GM23338 (cell line): ENCODE data around the gene CIB1. TPM values are rescaled to one million over a fixed set of nuclear protein-coding genes. Genes with fewer than 3 reads are reported as not detected.

Source experiments
- ATAC-seq: fragments of 200-7000 bp; cut with Tn5 transposase; 3 replicates; pipeline ENCODE4 v1.9.1; 2020
- DNase-seq: peaks from one replicate; pipeline ENCODE4 v3.0.0-alpha.2; 2015; ENCODE audit warnings: low spot score
- H2AFZ ChIP-seq: fragments of 200-600 bp; sonication (generic); 2 replicates; pipeline ENCODE4 v1.8.0; 2016; ENCODE audit warnings: antibody characterized with exemption, mild to moderate bottlenecking, moderate library complexity
- H3F3A ChIP-seq: fragments of 200-600 bp; sonication (generic); replicated peaks from 2 replicates; pipeline ENCODE4 v1.8.0; 2017; ENCODE audit warnings: antibody characterized with exemption, mixed run types, low read depth
- H3K27ac ChIP-seq: fragments of 200-600 bp; sonication (generic); 2 replicates; pipeline ENCODE4 v1.6.1; 2016; ENCODE audit warnings: low read depth
- H3K27me3 ChIP-seq: fragments of 200-600 bp; sonication (generic); 2 replicates; pipeline ENCODE4 v1.8.0; 2016; ENCODE audit warnings: mild to moderate bottlenecking, mixed run types, moderate library complexity; ENCODE audit not compliant: insufficient read depth
- H3K36me3 ChIP-seq: fragments of 200-600 bp; sonication (generic); 2 replicates; pipeline ENCODE4 v1.8.0; 2016; ENCODE audit warnings: mild to moderate bottlenecking; ENCODE audit not compliant: insufficient read depth
- H3K4me1 ChIP-seq: fragments of 200-600 bp; sonication (generic); 2 replicates; pipeline ENCODE4 v1.8.0; 2016; ENCODE audit warnings: mild to moderate bottlenecking, moderate library complexity; ENCODE audit not compliant: insufficient read depth
- H3K4me2 ChIP-seq: fragments of 200-600 bp; sonication (generic); 2 replicates; pipeline ENCODE4 v1.7.1; 2017; ENCODE audit warnings: mixed run types
- H3K4me3 ChIP-seq: fragments of 200-600 bp; sonication (generic); 2 replicates; pipeline ENCODE4 v1.6.1; 2016; ENCODE audit warnings: mixed run types
- H3K79me2 ChIP-seq: fragments of 200-600 bp; sonication (generic); replicated peaks from 2 replicates; pipeline ENCODE4 v1.8.0; 2017; ENCODE audit warnings: mild to moderate bottlenecking; ENCODE audit not compliant: insufficient read depth
- H3K9me2 ChIP-seq: fragments of 200-600 bp; sonication (generic); 2 replicates; pipeline ENCODE4 v1.8.0; 2017; ENCODE audit not compliant: insufficient read depth
- H4K20me1 ChIP-seq: fragments of 200-600 bp; sonication (generic); replicated peaks from 2 replicates; pipeline ENCODE4 v1.8.0; 2017; ENCODE audit warnings: mild to moderate bottlenecking; ENCODE audit not compliant: insufficient read depth
- H3K27ac Mint-ChIP-seq: 2 replicates; pipeline ENCODE4 v1.8.0; 2020; ENCODE audit warnings: inconsistent platforms, mild to moderate bottlenecking, moderate library complexity, mixed read lengths
- H3K27me3 Mint-ChIP-seq: 3 replicates; pipeline ENCODE4 v1.8.0; 2022; ENCODE audit warnings: low read depth, mild to moderate bottlenecking, moderate library complexity, mixed read lengths, inconsistent platforms; ENCODE audit not compliant: insufficient read depth, poor library complexity
- H3K36me3 Mint-ChIP-seq: 3 replicates; pipeline ENCODE4 v1.8.0; 2021; ENCODE audit warnings: low read depth, mild to moderate bottlenecking, inconsistent platforms, moderate library complexity, mixed read lengths
- H3K4me1 Mint-ChIP-seq: 3 replicates; pipeline ENCODE4 v1.8.0; 2020; ENCODE audit warnings: mild to moderate bottlenecking, inconsistent platforms, mixed read lengths
- H3K4me3 Mint-ChIP-seq: 3 replicates; pipeline ENCODE4 v1.8.0; 2021; ENCODE audit warnings: moderate library complexity, mild to moderate bottlenecking, inconsistent platforms, mixed read lengths
- H3K9me3 Mint-ChIP-seq: 3 replicates; pipeline ENCODE4 v1.8.0; 2020; ENCODE audit warnings: moderate library complexity, mild to moderate bottlenecking, inconsistent platforms, mixed read lengths
- CREB1 ChIP-seq: fragments of 250-450 bp; sonication (Bioruptor Pico); IDR thresholded peaks from 2 replicates; pipeline ENCODE4 v1.5.0; 2020; ENCODE audit warnings: low read depth, mild to moderate bottlenecking, moderate library complexity
- EZH2 ChIP-seq: fragments of 200-600 bp; sonication (generic); IDR thresholded peaks from one replicate; pipeline ENCODE4 v1.8.0; 2017; ENCODE audit warnings: antibody characterized with exemption, mild to moderate bottlenecking, low read depth; ENCODE audit not compliant: unreplicated experiment
- EZH2phosphoT487 ChIP-seq: fragments of 200-600 bp; sonication (generic); IDR thresholded peaks from one replicate; pipeline ENCODE4 v1.8.1; 2018; ENCODE audit warnings: antibody characterized with exemption; ENCODE audit not compliant: unreplicated experiment
- JUNB ChIP-seq: IDR thresholded peaks from one replicate; pipeline ENCODE4 v1.6.1; 2016; ENCODE audit warnings: antibody characterized with exemption; ENCODE audit not compliant: unreplicated experiment
- NANOG ChIP-seq: IDR thresholded peaks from 2 replicates; pipeline ENCODE4 v1.6.1; 2016; ENCODE audit warnings: antibody characterized with exemption, borderline replicate concordance
- POLR2AphosphoS5 ChIP-seq: IDR thresholded peaks from 2 replicates; pipeline ENCODE4 v1.6.1; 2016; ENCODE audit warnings: antibody characterized with exemption, low read depth
- STAT1 ChIP-seq: IDR thresholded peaks from one replicate; pipeline ENCODE4 v1.6.1; 2016; ENCODE audit warnings: antibody characterized with exemption; ENCODE audit not compliant: unreplicated experiment
- ZNF114 ChIP-seq: fragments of 250-450 bp; sonication (Bioruptor Pico); IDR thresholded peaks from 2 replicates; pipeline ENCODE4 v1.5.0; 2020; ENCODE audit warnings: mild to moderate bottlenecking, moderate library complexity
- ZNF331 ChIP-seq: fragments of 250-450 bp; sonication (Bioruptor Pico); IDR thresholded peaks from 2 replicates; pipeline ENCODE4 v1.5.0; 2020; ENCODE audit warnings: low read depth, mild to moderate bottlenecking, moderate library complexity
- polyA plus RNA-seq: library from polyadenylated mRNA; unstranded; fragments of >200 nt; fragmentation: Nextera tagmentation; extraction: Ambion mirVana; gene quantifications from 2 replicates; pipeline ENCODE4 v1.2.1, GENCODE V29; 2016
- total RNA-seq: library from RNA; depleted of rRNA; stranded (reverse); fragments of >200 nt; shearing (Covaris generic); gene quantifications from 2 replicates; pipeline ENCODE4 v1.2.3, GENCODE V29; 2014
- TF ChIP-seq, protein P1 (sequence below): IDR thresholded peaks from one replicate; pipeline ENCODE4 v1.6.1; 2018; ENCODE audit warnings: antibody characterized with exemption; ENCODE audit not compliant: unreplicated experiment
- TF ChIP-seq, protein P2 (sequence below): IDR thresholded peaks from 2 replicates; pipeline ENCODE4 v1.6.1; 2016; ENCODE audit warnings: antibody characterized with exemption
- TF ChIP-seq, protein P3 (sequence below), 2 experiments: fragments of 200-600 bp in 1 of 2; sonication (generic) in 1 of 2; conservative IDR thresholded peaks; 2 replicates each; pipeline versions ENCODE4 v1.5.1 to v1.6.1; 2016 to 2017; ENCODE audit warnings: antibody characterized with exemption in 2 of 2, low read depth in 2 of 2, mild to moderate bottlenecking in 2 of 2, moderate library complexity in 1 of 2
- TF ChIP-seq, protein P4 (sequence below): fragments of 250-450 bp; sonication (Bioruptor Pico); IDR thresholded peaks from 2 replicates; pipeline ENCODE4 v1.5.0; 2020; ENCODE audit warnings: mild to moderate bottlenecking, moderate library complexity

CIB1 gene
- total and polyA plus RNA-seq, 2 experiments from 2014 or later = 9.8 to 35.9 TPM

DNA sequence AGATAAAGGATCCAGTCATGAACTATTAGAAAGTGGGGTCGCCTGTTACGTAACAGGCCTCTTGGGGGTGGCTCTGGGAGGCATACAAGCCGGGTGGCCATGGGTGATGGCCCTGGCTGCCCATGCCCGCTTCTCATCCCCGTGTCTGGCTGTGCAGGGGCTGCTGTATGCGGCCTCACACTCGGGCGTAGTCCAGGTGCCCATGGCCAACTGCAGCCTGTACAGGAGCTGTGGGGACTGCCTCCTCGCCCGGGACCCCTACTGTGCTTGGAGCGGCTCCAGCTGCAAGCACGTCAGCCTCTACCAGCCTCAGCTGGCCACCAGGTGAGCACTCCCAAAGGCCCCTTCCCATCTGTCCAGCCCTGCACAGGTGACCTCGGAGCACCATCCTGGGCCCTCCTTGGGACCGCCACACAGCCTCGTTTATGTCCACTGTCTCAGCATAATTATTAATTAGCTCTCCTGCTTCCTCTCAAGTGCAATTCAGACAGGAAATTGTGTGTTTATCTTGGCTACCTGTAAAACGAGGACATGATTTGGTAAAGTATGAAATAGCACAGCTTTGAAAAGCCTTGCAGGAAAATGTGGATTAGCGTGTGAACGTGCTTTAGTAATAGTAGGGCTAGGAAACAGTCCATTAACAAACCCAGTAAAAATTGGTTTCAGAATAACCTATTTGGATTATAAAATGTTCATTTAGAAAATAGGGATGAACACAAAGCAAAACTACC, 8.1 kb downstream of the CIB1 start:
- TF ChIP-seq, protein P1, sequence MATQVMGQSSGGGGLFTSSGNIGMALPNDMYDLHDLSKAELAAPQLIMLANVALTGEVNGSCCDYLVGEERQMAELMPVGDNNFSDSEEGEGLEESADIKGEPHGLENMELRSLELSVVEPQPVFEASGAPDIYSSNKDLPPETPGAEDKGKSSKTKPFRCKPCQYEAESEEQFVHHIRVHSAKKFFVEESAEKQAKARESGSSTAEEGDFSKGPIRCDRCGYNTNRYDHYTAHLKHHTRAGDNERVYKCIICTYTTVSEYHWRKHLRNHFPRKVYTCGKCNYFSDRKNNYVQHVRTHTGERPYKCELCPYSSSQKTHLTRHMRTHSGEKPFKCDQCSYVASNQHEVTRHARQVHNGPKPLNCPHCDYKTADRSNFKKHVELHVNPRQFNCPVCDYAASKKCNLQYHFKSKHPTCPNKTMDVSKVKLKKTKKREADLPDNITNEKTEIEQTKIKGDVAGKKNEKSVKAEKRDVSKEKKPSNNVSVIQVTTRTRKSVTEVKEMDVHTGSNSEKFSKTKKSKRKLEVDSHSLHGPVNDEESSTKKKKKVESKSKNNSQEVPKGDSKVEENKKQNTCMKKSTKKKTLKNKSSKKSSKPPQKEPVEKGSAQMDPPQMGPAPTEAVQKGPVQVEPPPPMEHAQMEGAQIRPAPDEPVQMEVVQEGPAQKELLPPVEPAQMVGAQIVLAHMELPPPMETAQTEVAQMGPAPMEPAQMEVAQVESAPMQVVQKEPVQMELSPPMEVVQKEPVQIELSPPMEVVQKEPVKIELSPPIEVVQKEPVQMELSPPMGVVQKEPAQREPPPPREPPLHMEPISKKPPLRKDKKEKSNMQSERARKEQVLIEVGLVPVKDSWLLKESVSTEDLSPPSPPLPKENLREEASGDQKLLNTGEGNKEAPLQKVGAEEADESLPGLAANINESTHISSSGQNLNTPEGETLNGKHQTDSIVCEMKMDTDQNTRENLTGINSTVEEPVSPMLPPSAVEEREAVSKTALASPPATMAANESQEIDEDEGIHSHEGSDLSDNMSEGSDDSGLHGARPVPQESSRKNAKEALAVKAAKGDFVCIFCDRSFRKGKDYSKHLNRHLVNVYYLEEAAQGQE = no peak
- TF ChIP-seq STAT1 (no peak), ZNF114 (CRISPR knock-in tag) (no peak), EZH2phosphoT487 (no peak), EZH2 (no peak), NANOG (no peak), CREB1 (CRISPR knock-in tag) (no peak), ZNF331 (CRISPR knock-in tag) (no peak), POLR2AphosphoS5 (no peak), JUNB (no peak)
- TF ChIP-seq, protein P2, sequence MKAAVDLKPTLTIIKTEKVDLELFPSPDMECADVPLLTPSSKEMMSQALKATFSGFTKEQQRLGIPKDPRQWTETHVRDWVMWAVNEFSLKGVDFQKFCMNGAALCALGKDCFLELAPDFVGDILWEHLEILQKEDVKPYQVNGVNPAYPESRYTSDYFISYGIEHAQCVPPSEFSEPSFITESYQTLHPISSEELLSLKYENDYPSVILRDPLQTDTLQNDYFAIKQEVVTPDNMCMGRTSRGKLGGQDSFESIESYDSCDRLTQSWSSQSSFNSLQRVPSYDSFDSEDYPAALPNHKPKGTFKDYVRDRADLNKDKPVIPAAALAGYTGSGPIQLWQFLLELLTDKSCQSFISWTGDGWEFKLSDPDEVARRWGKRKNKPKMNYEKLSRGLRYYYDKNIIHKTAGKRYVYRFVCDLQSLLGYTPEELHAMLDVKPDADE = no peak
- TF ChIP-seq, protein P3, sequence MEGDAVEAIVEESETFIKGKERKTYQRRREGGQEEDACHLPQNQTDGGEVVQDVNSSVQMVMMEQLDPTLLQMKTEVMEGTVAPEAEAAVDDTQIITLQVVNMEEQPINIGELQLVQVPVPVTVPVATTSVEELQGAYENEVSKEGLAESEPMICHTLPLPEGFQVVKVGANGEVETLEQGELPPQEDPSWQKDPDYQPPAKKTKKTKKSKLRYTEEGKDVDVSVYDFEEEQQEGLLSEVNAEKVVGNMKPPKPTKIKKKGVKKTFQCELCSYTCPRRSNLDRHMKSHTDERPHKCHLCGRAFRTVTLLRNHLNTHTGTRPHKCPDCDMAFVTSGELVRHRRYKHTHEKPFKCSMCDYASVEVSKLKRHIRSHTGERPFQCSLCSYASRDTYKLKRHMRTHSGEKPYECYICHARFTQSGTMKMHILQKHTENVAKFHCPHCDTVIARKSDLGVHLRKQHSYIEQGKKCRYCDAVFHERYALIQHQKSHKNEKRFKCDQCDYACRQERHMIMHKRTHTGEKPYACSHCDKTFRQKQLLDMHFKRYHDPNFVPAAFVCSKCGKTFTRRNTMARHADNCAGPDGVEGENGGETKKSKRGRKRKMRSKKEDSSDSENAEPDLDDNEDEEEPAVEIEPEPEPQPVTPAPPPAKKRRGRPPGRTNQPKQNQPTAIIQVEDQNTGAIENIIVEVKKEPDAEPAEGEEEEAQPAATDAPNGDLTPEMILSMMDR (conservative IDR thresholded peaks at IDR 0.05; ENCODE audit: low read depth in 2 of 2) = no peak
- TF ChIP-seq, protein P4, sequence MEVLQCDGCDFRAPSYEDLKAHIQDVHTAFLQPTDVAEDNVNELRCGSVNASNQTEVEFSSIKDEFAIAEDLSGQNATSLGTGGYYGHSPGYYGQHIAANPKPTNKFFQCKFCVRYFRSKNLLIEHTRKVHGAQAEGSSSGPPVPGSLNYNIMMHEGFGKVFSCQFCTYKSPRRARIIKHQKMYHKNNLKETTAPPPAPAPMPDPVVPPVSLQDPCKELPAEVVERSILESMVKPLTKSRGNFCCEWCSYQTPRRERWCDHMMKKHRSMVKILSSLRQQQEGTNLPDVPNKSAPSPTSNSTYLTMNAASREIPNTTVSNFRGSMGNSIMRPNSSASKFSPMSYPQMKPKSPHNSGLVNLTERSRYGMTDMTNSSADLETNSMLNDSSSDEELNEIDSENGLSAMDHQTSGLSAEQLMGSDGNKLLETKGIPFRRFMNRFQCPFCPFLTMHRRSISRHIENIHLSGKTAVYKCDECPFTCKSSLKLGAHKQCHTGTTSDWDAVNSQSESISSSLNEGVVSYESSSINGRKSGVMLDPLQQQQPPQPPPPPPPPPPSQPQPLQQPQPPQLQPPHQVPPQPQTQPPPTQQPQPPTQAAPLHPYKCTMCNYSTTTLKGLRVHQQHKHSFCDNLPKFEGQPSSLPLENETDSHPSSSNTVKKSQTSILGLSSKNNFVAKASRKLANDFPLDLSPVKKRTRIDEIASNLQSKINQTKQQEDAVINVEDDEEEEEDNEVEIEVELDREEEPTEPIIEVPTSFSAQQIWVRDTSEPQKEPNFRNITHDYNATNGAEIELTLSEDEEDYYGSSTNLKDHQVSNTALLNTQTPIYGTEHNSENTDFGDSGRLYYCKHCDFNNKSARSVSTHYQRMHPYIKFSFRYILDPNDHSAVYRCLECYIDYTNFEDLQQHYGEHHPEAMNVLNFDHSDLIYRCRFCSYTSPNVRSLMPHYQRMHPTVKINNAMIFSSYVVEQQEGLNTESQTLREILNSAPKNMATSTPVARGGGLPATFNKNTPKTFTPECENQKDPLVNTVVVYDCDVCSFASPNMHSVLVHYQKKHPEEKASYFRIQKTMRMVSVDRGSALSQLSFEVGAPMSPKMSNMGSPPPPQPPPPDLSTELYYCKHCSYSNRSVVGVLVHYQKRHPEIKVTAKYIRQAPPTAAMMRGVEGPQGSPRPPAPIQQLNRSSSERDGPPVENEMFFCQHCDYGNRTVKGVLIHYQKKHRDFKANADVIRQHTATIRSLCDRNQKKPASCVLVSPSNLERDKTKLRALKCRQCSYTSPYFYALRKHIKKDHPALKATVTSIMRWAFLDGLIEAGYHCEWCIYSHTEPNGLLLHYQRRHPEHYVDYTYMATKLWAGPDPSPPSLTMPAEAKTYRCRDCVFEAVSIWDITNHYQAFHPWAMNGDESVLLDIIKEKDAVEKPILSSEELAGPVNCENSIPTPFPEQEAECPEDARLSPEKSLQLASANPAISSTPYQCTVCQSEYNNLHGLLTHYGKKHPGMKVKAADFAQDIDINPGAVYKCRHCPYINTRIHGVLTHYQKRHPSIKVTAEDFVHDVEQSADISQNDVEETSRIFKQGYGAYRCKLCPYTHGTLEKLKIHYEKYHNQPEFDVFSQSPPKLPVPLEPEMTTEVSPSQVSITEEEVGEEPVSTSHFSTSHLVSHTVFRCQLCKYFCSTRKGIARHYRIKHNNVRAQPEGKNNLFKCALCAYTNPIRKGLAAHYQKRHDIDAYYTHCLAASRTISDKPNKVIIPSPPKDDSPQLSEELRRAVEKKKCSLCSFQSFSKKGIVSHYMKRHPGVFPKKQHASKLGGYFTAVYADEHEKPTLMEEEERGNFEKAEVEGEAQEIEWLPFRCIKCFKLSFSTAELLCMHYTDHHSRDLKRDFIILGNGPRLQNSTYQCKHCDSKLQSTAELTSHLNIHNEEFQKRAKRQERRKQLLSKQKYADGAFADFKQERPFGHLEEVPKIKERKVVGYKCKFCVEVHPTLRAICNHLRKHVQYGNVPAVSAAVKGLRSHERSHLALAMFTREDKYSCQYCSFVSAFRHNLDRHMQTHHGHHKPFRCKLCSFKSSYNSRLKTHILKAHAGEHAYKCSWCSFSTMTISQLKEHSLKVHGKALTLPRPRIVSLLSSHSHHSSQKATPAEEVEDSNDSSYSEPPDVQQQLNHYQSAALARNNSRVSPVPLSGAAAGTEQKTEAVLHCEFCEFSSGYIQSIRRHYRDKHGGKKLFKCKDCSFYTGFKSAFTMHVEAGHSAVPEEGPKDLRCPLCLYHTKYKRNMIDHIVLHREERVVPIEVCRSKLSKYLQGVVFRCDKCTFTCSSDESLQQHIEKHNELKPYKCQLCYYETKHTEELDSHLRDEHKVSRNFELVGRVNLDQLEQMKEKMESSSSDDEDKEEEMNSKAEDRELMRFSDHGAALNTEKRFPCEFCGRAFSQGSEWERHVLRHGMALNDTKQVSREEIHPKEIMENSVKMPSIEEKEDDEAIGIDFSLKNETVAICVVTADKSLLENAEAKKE = no peak
- ATAC-seq (no peak), DNase-seq (no peak)
- no peaks in the 10 kb centered on the region for H3F3A ChIP-seq
- Mint-ChIP-seq H3K27me3 (peaks cover 8% of the 10 kb centered on the region), H3K4me1 (no peaks in the 10 kb centered on the region), H3K27ac (no peak overlapping the region), H3K9me3 (no peaks in the 10 kb centered on the region), H3K36me3 (peaks cover 35% of the 10 kb centered on the region), H3K4me3 (no peak overlapping the region)
- no peaks in the 10 kb centered on the region for H3K79me2 ChIP-seq
- H4K20me1 ChIP-seq = no peaks in the 10 kb centered on the region; the same call in 1 of the 2 replicates
- no peak overlapping the region for H2AFZ ChIP-seq
- peaks cover 12% of the 10 kb centered on the region for H3K36me3 ChIP-seq
- no peaks in the 10 kb centered on the region for H3K4me1 ChIP-seq
- no peak overlapping the region for H3K4me3 ChIP-seq
- H3K27ac ChIP-seq = no peak overlapping the region
- no peak overlapping the region for H3K4me2 ChIP-seq
- no peaks in the 10 kb centered on the region for H3K27me3 ChIP-seq
- H3K9me2 ChIP-seq = no peaks in the 10 kb centered on the region
